Stimulated activated naive CD8-positive, alpha-beta T cell treated with anti-CD3 and anti-CD28 coated beads, Interleukin-15, Interleukin-2, amounts not matched to agents 100 U/mL and 50 U/mL, for 24 hours (primary cell): ENCODE results near the gene CPSF3.

Experiments
- ATAC-seq: fragments of 150-1000 bp; cut with Tn5 transposase; one replicate; pipeline ENCODE4 v1.10.0; 2021
- DNase-seq: peaks from one replicate; pipeline ENCODE4 v3.0.0; 2021

CPSF3 gene

GRCh38 chr2:9419541-9419940 is 3.9 kb upstream of the CPSF3 start:
- DNase-seq (no peak), ATAC-seq (no peak)

DNA sequence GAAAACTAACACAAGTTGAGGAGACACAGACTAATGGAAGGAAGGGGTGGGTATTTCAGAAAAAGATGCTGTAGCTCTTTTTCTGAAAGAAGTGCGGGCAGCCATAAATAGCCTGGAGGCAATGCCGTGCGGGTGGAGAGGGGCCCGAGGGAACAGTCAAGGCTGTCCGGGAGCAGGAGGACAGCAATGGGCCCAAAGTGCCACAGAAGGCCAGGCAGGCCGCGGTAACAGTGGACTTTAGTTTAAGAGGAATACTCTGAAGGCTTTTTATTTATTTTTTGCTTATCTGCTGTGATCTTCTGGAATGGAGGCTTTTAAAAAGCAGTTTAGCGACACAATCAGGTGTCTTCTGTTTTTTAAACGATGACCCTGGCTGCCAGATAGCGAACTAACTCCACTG is 3.0 kb upstream of the CPSF3 start:
- DNase-seq (no peak), ATAC-seq (no peak)

- DNase-seq (peak; percentile 59), ATAC-seq (peak; percentile 44)
These were observed 944 bp upstream of the CPSF3 start for GRCh38 chr2:9422321-9423099.

GRCh38 chr2:9423922-9424272 is 443 bp downstream of the CPSF3 start:
- DNase-seq (peak; percentile 26), ATAC-seq (peak; percentile 1)

DNA sequence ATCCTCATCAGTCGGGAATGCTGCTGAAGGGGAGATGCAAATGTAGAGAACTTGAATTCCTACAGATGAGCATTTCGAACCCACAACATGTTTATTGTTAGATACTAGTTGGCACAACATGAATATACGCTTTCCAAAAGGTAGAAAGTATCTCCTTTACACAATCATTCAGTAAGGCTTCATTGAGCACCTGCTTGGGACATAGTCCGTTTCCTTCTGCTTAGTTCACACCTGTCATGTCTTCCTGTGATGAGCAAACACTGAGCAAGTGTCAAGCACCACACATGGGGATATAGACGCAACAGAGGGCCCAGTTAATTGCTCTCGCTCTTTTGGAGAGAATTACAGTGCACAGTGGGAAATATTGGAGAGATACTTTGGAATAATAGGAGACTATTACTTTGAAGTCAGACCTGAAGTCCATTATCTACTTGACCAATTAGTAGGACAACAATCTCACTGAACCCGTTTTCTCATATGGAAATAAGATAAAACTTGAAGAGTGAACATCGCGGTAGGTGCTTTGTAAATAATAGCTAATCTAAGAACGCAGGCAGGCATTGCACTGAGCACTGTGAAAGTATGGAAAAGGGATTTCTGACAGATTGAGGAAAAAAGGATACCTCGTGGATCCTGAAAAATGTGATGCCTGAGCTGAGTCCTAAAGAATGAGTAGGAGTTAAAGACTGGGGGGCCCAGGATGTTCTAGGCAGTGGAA is 1.2 kb downstream of the CPSF3 start:
- no peak for ATAC-seq

GRCh38 chr2:9428965-9429577 is 5.6 kb downstream of the CPSF3 start:
- DNase-seq: no peak
- no peak for ATAC-seq

More for the DNA sequence above, 1.2 kb downstream of the CPSF3 start:
- DNase-seq: no peak

DNA sequence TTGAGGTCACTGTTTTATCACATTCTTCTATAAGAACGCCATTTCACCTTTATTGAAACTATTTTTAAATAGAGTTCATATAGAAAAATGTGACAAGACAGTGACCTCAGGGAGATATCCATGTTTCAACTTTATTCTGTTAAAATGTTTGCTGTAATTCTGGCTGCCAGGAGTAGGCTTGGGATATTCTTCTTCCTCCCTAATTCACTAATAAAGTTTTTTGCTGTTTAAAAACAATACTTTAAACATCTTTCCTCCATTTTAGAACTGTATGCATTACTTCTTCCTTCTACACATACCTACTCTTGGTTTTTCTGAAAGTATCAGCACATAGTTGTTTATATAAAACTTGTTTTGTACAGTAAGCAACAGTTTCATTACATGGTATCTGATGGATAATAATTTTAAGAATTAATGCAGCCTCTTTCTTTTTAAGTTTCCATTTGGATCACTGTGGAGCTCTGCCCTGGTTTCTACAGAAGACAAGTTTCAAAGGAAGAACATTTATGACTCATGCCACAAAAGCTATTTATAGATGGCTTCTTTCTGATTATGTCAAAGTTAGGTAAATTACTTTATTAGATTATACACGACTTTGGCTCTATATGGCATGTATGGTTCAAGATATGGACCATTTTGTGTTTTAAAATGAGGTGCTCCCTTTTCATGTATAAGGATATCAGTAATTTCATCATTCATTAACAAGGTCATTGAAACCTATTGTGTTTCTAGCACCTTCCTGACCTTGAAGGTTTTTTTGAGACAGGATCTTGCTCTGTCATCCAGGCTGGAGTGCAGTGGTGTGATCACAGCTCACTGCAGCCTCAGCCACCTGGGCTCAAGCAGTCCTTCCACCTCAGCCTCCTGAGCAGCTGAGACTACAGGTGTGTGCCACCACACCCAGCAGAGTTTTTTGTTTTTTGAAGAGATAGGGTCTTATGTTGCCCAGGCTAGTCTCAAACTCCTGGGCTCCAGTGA is 7.2 kb downstream of the CPSF3 start:
- peak; percentile 49 for ATAC-seq
- DNase-seq: no peak

- DNase-seq (no peak), ATAC-seq (no peak)
These were observed 11.0 kb downstream of the CPSF3 start for GRCh38 chr2:9434489-9434888.

DNA sequence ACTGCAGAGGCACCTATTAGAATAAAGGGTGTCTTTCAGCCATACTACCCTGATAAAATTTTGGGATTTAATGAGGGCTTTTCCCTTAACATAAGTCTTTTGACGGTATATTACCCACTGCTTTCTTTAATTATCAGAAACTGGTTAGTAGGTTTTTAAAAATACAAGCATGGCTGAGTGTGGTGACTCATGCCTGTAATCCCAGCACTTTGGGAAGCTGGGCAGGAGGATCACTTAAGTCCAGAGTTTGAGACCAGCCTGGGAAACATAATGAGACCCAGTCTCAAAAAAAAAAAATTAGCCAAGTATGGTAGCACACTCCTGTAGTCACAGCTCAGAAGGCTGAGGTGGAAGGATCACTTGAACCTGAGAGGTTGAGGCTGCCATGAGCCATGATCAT is 16.1 kb downstream of the CPSF3 start:
- ATAC-seq: no peak
- no peak for DNase-seq

DNA sequence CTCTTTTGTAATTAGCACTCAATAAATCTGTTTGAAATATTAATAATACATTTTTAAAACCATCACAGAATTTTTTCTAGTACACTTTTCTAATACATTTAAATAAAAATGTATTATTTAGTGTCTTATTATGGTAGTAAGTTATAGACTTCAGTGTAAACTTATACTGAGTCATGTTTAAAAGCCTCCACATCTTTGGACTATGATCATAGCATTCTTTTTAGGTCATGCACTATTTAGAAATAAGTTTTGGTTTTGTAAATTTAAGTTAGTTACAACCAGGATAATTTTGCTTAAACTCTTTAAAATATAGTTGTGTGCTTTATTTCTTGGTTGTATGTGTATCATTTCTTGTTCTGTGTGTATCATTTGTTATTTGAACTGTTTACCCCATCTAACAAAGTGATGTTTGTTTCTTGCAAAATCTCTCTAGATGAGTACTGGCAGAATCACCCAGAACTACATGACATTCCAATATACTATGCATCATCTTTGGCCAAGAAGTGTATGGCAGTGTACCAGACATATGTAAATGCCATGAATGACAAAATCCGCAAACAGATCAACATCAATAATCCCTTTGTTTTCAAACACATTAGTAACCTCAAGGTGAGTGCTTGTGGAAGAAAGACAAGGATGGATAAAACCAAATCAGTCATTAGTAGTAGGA is 16.7 kb downstream of the CPSF3 start:
- ATAC-seq: no peak

GRCh38 chr2:9441556-9441955 is 18.1 kb downstream of the CPSF3 start:
- DNase-seq (no peak), ATAC-seq (no peak)

More for the DNA sequence above, 16.7 kb downstream of the CPSF3 start:
- no peak for DNase-seq

GRCh38 chr2:9443526-9443925 is 20.1 kb downstream of the CPSF3 start:
- ATAC-seq (no peak), DNase-seq (no peak)

- ATAC-seq: no peak
These were observed 21.6 kb downstream of the CPSF3 start for GRCh38 chr2:9445089-9445488.

GRCh38 chr2:9451231-9451630 is 27.8 kb downstream of the CPSF3 start:
- ATAC-seq: no peak
- no peak for DNase-seq

More at GRCh38 chr2:9445089-9445488, 21.6 kb downstream of the CPSF3 start:
- no peak for DNase-seq

- ATAC-seq (no peak), DNase-seq (no peak)
These were observed 37.1 kb downstream of the CPSF3 start for GRCh38 chr2:9460441-9461017.

GRCh38 chr2:9461079-9461478 is 37.6 kb downstream of the CPSF3 start:
- no peak for ATAC-seq

GRCh38 chr2:9462313-9462712 is 38.9 kb downstream of the CPSF3 start:
- no peak for DNase-seq
- ATAC-seq: no peak

More at GRCh38 chr2:9461079-9461478, 37.6 kb downstream of the CPSF3 start:
- DNase-seq: no peak

DNA sequence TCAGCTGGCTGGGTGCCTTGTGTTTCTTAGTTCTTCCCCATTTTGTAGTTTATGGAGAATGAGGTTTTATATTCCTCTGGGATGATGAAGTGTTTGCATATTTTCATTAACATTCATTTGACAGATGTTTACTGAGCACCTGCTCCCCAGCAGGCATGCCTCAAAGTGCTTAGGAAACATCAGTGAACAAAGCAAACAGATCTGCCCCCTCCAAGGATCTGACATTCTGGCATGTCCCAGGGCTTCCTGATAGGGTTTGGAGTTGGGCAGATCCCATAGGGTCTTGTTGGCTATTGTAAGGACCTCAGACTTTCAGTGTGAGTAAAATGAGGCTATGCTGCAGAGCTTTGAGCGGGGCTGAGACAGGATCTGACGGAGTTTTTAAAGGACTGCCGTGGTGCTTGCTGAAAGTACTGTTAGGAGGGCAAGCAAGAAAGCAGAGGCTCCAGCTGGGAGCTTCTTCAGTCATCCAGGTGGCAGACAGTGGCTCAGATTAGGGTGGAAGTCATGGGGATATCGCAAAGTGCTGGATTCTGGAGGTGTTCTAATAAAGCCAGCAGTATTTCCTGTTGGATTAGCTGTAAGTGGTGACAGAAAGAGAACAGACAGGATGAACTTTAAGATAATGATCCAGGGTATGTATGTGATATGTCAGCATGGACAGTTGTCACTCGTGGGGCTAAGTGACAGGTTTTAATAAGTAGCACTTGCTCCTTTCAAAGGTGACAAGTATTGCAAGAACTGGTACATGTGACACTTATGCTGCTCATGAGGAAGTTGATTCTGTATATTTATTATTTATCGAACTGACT is 39.6 kb downstream of the CPSF3 start:
- DNase-seq (no peak), ATAC-seq (peak; percentile 16)

DNA sequence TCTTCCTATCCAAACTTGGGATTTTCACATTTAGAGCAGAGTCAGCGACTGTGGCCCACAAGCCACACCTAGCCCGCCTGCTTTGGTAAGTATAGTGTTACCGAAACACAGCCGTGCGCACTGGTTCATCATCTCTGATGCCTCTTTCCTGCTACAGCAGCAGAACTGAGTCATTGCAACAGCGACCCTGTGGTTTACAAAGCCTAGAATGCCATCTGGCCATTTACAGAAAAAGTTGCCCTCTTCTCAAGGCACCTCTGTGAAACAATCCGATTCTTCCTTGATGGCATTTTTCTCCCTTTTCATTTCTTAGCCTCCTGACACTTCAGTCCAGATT is 40.2 kb downstream of the CPSF3 start:
- peak; percentile 68 for ATAC-seq
- DNase-seq: no peak

- DNase-seq (no peak), ATAC-seq (no peak)
These were observed 41.7 kb downstream of the CPSF3 start for GRCh38 chr2:9465170-9465569.
